Activated effector memory CD4-positive, alpha-beta T cell treated with anti-CD3 and anti-CD28 coated beads, Interleukin-2, amount 50 U/mL, for 16 hours (primary cell): Measurements from ENCODE around the gene CCDC102B.
"Not testable (repeated sequence)": the region's sequence is repeated elsewhere in the genome, so short reads cannot be mapped to it uniquely, and the experiment has no call there.

Experiments
- DNase-seq: peaks from one replicate; pipeline ENCODE4 v3.0.0-alpha.2; 2020

The CCDC102B gene

GRCh38 chr18:68915061-68915460 lies 117.2 kb downstream of the CCDC102B start:
- DNase-seq, result no peak

GRCh38 chr18:68916734-68917133 lies 118.9 kb downstream of the CCDC102B start:
- DNase-seq, result no peak

GRCh38 chr18:68918216-68918615 lies 120.3 kb downstream of the CCDC102B start:
- DNase-seq, result no peak

DNA sequence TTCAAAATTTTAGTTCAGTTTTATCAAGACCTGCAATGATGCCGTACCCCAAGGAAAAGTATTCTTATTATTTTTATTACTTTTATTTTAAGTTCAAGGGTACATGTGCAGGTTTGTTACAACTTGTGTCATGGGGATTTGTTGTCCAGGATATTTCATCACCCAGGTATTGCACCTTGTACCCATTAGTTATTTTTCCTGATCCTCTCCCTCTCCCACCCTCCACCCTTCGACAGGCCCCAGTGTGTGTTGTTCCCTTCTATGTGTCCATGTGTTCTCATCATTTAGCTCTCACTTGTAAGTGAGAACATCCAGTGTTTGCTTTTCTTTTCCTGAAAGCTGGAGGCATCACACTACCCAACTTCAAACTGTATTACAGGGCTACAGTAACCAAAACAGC lies 122.0 kb downstream of the CCDC102B start:
- no peak for DNase-seq

DNA sequence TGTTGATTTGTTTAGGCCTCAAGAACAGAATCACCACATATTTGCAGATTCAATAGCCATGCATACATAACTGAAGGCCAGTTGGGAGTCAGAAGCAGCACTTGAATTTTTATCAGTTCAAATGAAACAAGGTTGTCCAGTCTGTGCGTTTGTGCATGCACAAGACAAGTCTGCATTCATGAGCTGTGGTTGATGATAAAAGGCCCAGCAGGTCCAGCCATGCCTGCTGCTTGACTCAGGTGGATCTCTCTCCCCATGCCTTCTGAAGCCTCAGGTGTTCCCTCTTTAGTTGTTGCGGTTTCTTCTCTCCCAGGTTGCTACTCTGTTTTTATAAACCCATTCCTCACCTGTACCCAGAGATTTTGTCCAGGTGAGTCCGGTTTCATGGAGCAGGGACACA lies 124.5 kb downstream of the CCDC102B start:
- DNase-seq, result no peak

DNA sequence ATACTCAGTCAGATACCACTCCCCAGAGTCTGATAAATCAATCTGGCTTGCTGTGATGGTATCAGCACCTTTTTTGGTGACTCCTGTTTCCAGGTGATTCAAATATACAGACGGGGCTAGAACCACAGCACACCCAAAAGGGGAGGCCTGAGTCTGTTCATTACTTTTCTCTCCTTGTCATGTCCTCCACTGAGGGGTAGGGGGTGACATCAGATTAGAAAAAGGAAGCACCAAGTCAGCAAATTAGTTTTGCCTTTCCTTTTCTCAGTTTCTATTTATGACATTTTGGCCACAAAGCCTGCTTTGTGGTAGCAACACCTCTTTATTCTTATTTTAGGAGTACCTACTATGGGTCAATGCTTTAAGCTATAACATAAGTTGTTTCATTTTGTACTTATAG lies 127.4 kb downstream of the CCDC102B start:
- no peak for DNase-seq

DNA sequence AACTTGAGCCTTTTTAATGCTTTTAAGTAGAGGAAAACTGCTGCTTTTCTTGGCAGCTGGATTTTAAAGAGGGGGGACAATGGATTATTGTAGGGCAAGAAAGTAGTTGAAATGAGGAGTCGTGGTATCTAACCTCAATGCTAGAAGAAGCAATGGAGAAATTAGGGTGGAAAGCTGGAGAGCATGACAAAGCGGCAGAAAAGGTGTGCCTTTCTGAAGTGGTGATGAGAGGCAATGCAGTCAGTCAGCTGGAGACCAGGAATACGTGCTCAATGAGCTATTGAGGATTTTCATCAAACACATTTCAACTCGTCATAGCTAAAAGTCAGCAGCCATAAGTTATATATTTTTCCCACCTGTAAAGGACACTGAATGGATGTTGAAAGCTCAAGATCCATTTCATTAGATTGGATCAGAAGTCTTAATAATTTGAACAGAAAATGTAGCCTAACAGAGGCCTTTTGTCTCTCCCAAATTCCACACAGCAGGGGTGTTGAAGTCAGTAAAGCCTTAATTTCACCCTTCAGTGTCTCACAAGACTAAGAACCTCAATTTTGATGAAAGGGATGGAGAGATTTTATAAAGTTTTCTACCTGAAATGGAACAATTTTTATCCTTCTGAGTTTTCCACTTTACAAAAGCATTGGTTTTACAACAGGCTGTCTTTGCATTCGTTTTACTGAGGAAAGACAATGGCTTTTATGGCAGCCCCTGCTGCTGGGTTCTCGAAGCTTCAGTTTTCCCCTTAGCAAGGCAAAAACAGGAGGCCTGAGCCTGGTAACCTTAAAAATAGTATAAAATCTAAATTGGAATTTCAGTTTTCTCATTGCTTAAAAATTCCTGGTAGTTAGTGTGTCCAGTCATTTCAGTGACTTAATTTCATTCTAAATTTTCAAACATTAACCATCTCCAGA lies 131.1 kb downstream of the CCDC102B start:
- no peak for DNase-seq

GRCh38 chr18:68935686-68936085 lies 137.8 kb downstream of the CCDC102B start:
- no peak for DNase-seq

DNA sequence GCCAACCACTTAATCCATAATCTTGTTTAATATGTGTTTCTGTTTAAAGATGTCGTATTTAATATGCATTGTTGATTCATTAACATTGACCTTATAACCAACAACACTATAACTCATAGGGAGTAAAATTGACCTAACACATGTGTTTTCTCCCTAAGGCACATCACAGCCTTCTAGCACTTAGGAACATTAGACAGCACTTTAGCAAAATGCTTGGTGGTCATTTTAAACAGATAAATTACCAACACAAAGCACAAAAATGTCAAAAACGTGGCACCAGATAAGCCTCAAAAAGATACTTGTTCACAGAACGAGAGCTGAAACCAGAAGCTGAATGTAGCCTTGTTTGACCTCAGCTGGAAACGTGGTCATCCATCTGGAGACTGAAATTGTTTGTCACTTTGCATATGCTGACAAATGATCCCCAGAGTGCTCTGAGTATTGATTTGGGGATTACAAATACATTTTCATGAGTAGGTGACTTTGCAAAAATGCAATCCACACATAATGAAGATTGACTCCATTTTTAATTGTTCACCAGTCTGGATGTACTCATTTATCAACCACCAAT lies 139.2 kb downstream of the CCDC102B start:
- no peak for DNase-seq

DNA sequence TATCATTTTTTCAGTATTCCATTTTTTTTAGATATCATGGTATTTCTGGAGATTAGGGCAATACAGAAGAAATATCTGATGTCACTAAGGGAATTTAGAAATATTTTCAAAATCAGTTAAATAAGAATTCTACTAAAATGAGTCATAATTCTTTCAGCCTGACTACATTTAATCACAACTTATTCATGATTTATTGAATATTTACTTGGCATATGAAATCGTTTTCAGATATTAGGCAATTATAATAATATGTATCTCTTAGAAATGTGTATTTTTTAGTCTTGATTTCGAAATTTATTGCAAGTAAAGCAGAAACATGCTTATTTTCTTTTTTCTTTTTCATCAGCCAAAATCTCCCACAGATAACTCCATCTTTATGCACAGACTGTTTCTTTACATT lies 142.2 kb downstream of the CCDC102B start:
- no peak for DNase-seq

DNA sequence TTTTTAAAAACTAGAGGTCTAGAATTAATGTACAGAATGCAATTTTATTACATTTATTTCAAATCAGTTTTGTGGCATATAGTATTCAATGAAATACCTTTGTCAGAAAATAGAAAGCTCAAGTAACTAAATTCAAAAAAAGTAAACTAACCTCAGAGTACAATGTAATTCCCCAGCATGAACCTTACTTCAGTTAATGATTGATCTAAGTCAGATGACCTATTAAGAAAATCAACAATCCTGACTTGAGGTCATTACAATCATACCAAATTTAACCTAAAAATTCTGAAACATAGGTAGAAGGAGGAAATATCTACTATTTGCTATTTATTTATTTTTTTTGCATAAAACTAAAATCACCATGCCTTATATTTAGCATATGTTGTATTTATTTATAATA lies 142.9 kb downstream of the CCDC102B start:
- no peak for DNase-seq

- no peak for DNase-seq
These were observed 144.3 kb downstream of the CCDC102B start for GRCh38 chr18:68942230-68942629.

GRCh38 chr18:68943861-68944260 lies 146.0 kb downstream of the CCDC102B start:
- DNase-seq, result not testable (repeated sequence)

GRCh38 chr18:68944330-68944729 lies 146.4 kb downstream of the CCDC102B start:
- no peak for DNase-seq

DNA sequence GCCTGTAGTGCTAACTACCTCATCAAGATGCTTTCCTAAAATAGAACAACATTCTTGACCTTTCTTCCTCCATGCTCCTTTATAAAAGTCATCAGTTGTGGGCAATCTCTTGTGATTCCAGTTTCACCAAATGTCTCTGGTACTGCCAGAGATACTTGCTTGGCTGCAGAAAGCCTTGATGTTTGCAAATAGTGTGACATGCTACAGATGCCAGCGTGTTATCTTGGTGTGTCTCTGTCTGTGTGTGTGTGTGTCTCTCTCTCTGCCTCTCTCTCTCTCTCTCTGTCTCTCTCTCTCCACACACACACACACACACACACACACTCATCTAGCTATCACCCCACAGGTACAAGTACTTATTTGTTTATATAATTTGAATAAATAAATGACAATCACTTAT lies 146.9 kb downstream of the CCDC102B start:
- no peak for DNase-seq

GRCh38 chr18:68948622-68949021 lies 150.7 kb downstream of the CCDC102B start:
- no peak for DNase-seq

DNA sequence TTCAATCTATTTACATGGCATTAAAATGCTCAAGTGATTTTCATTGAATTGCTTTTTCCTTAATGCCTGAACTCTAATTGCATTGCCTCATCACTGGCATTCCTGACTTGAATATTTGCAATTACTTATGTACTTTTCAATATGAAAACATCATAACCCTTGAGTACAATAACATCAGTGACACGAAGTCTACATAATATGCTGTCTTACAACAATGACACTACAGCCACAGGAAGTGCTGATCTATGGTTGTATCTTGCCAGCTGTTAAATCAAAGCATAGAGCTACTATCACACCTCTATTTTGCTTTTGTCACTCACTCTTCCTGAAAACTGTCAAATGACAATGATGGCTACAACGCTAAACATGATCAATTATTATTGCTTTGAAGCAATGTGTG lies 156.9 kb downstream of the CCDC102B start:
- no peak for DNase-seq

DNA sequence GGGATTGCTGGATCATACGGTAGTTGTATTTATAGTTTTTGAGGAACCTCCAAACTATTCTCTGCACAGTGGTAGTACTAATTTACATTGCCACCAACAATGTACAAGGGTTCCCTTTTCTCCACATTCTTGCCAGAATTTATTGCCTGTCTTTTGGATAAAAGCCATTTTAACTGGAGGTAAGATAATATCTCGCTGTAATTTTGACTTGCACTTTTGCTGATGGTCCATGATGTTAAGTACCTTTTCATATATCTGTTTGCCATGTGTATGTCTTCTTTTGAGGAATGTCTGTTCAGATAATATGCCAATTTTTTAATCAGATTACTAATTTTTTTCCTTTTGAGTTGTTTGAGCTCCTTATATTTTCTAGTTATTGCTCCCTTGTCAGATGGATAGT lies 158.8 kb downstream of the CCDC102B start:
- no peak for DNase-seq

DNA sequence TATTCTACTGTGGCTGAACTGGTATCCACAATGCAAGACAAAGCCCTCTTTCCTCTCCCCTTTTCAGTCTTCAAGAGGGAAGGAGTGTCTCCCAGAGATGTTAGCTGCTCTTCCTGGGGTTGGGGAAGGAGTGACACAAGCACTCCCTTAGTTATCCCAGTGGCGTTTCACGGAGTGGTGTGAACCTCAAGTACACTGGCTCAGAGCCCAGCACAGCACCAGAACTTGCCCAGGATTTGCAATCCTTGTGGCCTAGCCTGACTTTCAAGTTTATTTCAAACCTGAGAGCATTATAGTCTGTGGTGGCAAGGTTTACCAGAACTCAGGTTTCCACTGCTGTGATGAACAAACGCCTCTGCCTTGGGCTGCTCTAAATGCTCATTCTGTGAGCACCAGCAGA lies 162.5 kb downstream of the CCDC102B start:
- DNase-seq, result no peak

DNA sequence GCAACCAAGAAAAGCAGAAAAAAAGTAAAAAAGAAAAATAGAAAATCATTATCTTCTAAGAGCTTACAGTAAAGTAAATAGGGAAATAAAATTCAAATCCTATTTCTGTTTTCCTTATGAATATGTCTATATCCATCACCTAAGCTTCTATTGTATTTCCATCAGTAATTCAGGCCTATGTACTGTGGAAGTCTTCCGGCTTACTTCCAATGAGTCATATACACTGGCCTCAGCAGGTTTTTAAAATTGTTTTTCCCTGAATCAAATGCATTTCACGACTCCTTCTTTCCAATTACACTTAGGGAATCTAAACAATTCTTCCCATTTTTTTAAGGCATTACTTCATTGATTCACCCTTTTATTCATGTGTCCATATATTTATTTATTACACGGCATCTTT lies 164.7 kb downstream of the CCDC102B start:
- no peak for DNase-seq

GRCh38 chr18:68965817-68966216 lies 167.9 kb downstream of the CCDC102B start:
- no peak for DNase-seq

- no peak for DNase-seq
These were observed 171.1 kb downstream of the CCDC102B start for GRCh38 chr18:68969027-68969426.

DNA sequence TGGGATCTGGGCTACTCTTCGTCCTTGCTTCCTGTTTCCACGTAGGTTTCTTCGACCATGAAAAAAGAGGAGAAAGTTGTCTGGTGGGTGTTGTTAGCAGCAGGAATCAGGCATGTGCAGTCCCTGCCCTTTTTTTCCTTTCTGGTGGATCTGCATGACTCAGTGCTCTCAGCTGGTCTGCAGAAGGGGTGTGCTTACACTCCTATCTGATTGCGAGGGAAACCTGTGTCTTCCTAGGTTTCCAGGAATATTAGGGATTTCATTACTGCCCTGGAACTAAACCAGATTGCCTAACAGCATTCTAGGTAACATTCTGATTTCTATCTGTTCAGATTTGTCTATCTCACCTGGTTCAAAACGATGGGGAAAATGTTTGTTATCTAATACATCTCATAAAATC lies 174.3 kb downstream of the CCDC102B start:
- DNase-seq, result no peak

- no peak for DNase-seq
These were observed 181.9 kb downstream of the CCDC102B start for GRCh38 chr18:68979737-68980136.

DNA sequence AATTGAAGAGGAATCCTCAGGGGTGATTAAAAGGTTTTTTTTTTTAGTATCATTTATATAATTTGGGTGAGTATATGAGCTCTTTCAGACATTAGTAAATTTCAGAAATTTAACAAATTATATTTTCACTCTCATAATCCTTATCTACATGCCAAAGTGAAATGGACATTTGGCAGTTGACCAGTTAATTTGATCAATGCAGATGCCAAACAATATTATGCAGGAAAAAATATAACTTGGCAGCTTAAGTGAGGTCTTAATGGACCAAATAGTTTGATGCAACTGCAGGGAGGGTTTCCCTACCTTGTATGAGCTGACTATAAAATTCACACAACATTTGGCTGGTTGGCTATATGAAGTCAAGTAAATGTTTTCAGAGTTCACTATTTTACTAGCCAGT lies 185.2 kb downstream of the CCDC102B start:
- no peak for DNase-seq
